ENCODE results near the gene MPPED1.

- TF ChIP-seq CTCF (conservative IDR thresholded peaks at IDR 0.05 in 1 of 2, IDR thresholded peaks at IDR 0.05 in 1 of 2; ENCODE audit: extremely low read depth in 1 of 2, insufficient read depth in 1 of 2, low read depth in 1 of 2, low read length in 2 of 2) (no peak), EZH2 (IDR thresholded peaks at IDR 0.05; ENCODE audit: borderline replicate concordance, low read length) (no peak)
Observed at GRCh38 chr22:43442386-43443151, 30.8 kb downstream of the MPPED1 start.

All from mammary epithelial cell (primary cell).